NCI-H2196 treated with DMSO at 0.1 percent for 48 hours (cell line): Measurements from ENCODE around the gene ZNF3.
A peak's percentile ranks its signal among the peaks of the same experiment; 100 is the strongest.

ENCODE experiments used
- DNase-seq: peaks from one replicate; lab custom pipeline; 2025; ENCODE audit not compliant: unreplicated experiment; lab: John Stamatoyannopoulos, UW

Gene ZNF3

DNA sequence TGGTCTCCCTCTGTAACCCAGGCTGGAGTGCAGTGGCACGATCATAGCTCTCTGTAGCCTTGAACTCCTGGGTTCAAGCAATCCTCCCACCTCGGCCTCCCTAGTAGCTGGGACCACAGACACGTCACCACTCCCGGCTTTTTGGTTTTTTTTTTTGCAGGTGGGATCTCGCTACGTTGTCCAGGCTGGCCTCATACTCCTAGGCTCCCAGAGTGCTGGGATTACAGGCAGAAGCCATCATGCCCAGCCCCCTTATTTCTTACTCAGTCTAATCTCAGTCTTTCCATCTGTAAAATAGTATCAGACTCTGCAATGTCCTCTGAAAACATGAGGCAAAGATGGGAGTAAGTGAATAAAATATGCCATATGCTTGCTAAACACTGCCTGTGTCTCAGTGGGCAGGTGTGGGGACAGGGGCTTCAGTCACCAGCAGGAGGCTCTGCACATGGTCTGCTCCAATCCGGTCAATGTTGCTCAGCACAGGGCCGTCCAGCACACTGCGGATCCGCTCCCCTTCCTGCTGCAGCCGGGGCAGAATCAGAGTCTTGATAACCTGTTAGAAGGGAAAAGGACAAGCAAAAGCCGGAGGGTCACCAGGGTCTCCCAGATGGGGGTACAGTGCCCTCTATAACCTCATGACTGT lies 28.1 kb upstream of the ZNF3 start:
- no peak for DNase-seq

DNA sequence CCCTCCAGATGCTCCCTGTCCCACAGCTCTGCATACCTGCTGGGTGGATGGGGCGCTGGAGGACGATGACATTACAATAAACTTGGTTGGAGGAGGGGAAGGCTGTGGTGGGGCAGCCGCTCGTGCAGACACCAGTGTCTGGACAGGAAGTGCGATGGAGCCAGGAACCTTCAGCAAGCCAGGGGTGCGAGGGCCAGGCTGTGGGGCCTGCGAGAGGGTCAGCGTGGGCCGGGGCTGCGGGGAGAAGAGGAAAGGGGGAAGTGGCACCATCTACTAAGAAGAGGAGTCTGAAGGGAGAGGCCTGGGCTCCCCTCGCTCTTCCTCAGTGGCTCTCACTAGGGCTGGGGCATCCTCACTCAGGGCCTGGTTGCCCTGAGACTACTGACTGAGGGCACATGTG lies 26.4 kb upstream of the ZNF3 start:
- no peak for DNase-seq

DNA sequence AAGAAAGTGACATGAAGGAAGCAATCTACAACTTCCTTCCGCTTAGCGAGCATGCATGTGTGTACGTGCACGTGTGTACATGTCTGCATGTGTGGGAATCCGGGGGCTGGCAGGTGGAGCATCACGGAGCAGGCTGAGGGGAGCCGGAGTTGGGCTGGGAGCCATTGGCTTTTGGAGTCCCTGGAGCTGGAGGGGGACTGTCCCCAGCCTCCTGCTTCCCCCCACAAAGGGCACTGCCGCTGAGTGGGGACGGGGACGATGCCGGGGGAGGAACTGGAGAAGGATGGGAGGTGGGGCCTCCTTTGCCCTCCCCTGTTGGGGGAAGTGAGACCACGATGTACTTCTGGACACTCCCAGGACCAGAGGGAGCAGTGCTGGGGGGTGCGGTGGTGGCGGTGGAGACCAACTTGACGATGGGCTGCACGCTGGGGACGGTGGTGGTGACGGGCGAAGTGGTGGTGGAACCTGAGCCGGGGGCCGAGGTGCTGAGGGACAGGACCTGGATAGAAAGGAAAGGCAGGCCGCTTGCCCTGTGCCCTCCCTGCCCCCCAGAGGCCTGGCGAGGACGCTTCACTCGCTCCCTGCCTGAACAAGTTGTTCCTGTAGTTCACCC lies 25.7 kb upstream of the ZNF3 start:
- no peak for DNase-seq

GRCh38 chr7:100106633-100107032 lies 25.1 kb upstream of the ZNF3 start:
- no peak for DNase-seq

- DNase-seq, result no peak
Observed at GRCh38 chr7:100105534-100105933, 24.0 kb upstream of the ZNF3 start.

DNA sequence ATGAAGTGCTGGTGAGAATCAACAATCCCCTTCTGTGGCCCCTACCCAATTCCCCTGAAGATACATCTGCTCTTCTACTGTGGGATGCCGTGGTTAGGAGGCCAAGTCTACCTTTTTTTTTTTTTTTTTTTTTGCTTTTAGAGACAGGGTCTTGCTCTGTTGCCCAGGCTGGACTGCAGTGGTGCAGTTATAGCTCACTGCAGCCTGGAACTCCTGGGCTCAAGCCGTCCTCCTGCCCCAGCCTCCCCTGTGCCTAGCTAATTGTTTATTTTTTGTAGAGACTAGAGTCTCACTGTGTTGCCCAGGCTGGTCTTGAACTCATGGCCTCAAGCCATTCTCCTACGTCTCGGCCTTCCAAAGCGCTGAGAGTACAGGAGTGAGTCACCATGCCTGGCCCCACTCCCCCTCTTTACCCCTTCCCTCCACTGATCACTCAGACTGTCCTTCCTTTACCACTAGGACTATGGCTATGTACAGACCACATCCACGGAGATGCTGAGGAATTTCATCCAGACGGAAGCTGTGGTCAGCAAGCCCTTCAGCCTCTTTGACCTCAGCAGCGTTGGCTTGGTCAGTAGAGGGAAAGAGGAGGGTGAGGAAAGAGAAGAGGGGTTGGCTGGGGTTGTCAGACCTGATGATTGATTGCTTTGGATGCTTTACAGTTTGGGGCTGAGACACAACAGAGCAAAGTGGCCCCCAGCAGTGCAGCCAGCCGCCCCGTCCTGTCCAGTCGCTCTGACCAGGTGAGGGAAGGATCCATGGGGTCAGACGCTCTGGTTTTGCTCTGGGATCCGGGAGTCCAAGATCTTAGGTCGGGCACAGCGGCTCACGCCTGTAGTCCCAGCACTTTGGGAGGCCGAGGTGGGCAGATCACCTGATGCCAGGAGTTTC lies 21.7 kb upstream of the ZNF3 start:
- no peak for DNase-seq

DNA sequence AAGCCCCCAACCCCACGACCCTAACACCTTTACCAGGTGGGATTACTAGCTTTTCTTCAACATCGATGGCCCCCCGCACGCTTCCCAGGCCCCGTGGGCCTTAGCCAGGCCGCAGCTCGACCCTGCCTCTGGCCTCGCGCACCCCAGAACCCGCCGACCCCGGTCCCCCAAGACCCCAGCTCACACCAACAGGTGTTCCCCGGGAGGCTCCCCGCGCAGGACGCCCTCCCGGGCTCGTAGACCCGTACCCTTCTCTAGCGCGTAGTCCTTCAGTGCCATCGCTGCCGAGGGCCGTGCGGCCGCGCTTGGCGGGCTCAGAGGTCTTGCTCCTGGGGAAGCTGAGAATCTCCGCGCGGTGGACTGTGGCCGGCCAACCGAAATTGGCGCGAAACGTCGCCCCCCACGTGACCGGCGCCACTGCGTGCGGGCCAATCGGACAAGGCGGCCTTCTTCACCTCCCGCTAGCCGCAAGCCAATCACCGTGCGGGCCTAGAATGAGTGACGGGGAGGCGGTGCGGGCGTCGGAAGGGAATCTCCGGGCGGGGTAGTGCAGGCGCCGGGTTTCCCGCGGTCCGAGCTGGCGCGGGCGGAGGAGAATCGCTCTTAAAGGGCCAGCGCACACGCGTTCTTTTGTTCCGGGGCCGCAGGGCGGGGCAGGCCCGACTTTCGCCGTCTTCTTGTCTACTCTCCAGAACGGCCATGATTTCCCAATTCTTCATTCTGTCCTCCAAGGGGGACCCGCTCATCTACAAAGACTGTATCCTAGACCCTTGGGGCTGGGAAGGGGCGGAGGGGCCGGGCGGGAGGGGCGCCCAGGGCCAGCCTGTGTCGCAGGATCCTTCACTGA lies 19.7 kb upstream of the ZNF3 start, which contains the start of the genes AP4M1 and MCM7:
Gene AP4M1 (plus strand): TSS at position 628 of the 847 bp plus-strand sequence. CDS start 72 bp downstream, at position 700.
Gene MCM7 (minus strand): TSS at position 382 of the 847 bp plus-strand sequence. CDS start 103 bp downstream, at position 279.
- peak; percentile 98 for DNase-seq

DNA sequence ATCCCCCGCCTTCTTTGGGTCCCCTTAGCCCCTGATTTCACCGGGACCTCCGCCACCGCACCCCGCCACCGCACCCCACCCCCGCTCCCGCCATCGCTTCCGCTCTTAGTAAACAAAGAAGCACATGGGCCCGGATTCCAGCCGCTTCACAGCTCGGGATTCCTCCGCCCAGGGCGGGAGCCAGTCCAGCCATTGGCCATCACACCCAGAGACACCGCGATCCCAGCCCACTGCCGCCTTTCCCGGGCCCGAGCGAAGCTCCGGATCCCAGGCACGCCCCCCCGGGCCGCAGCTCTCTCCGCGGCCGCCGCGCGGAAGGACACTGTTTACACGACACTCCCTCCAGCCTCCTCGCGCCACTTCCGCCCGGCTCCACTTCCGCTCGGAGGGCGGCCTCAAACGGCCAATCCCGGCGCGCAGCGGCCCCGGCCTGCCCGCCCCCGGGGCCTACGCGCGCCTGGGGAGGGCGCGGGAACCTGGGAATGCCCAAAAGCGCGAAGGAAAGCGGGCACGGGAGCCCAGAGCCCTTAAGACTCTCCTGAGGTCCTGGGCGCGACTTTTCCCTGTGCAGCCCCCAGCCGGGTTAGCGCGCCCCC lies 19.0 kb upstream of the ZNF3 start:
- DNase-seq, result peak; percentile 91

DNA sequence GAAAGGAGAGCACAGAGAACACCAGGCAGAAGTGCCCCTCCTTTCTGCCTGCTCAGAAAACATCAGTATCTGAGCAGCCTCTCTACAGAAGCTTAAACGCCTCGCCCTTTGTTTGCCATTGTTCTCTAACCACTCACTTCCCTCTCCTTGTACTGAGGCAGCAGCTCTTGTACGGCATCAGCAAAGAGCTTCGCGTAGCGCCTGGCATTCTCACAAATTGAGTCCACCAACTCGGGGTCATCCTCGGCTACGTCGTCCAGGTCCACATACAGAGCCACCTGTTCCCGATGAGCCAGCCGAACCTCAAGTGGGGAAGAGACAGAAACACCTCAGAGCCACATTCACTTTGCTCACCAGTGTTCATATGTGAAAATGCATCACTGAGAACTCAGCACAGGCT lies 17.9 kb upstream of the ZNF3 start:
- no peak for DNase-seq

DNA sequence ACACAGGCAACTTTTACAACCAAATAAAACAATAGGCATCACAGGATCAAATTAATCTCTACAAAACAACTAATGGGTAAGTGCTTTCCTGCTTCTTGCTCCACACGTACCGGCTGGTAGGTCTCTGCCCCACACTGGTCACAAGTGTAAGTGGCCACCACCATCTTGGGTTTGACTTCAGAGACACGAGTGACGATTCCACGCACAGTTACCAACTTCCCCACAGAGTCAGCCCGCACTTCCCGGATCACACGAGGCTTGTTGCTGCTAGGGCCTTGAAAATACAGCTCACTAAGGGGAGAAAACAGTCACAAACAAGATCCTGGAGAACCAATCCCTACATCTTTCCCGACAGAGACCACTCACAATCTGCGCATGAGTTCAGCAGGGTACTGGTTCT lies 17.4 kb upstream of the ZNF3 start:
- DNase-seq, result no peak

DNA sequence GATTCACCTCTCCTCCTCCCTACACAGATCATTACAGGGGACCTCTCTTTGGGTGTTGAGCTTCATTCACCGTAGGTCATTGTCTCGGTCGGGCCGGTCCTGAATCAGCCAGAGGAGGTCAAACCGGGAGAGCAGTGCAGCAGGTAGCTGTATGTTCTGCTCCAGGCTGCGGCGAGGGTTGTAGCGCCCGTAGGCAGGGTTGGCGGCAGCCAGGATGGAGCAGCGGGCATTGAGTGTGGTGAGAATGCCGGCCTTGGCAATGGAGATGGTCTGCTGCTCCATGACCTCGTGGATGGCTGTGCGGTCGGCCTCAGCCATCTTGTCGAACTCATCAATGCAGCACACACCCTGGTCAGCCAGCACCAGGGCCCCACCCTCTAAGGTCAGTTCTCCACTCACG lies 14.2 kb upstream of the ZNF3 start:
- no peak for DNase-seq

DNA sequence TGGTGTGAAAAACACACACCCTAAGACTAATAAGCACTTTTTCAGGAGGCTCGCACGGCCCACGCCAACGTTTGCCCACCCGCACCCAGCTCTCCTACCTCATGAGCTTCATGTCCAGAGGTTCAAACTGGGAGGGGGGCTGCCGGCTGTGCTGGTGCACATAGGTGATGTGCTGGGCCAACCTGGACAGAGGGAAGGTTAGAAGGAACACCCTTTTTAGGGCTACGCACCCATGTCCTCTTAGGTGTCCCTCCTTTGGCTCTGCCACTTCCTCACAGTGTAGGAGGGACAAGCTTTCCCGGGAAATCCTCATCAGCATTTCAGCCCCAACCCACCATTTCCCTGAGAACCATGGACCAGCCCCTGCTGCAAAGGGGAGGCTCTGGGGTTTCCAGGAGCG lies 13.8 kb upstream of the ZNF3 start:
- DNase-seq, result no peak

DNA sequence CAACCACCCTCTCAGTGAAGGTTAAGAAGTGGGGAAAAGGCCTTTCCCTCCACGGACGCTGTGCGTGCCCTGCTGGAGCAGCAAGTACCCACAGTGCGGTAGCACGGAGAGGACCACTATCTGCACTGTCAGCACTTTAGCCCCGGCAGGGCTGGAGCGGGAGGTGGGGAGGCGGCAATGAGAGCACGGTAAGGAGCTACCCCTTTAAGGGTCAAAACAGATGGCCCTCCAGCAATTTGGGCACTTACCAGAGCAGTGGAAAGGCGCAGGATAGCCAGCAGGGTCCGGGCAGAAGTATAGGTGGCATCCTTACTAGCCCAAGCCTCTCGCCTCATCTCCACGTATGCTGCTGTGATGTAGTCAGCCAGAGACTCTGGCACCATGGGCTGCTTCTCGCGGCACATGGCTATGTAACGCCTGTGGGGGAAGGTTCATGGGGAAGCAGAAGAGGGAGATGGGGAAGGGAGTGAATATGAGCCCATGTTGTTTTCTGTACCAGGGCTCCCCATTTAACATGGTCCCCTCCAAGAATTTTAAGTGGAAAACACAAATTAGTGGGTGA lies 12.5 kb upstream of the ZNF3 start:
- no peak for DNase-seq

DNA sequence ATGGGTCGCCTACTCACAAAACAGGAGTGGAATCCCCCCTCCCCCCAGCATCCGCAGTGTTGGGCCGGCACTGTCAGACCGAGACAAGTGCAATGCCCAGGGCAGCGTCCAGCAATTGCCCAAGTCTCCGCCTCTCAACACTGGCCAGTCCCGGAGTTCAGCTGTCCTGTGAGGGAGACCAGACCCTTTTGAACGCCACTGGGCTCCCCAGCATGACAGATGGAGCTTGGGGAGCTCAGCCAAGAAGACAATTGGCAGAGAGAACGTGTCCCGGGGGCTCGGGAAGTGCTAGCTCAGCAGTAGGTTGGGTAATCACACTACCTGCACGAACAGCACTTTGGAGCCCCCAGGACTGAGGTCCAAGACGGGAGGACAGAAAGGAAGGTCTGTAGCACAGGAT lies 12.0 kb upstream of the ZNF3 start:
- no peak for DNase-seq

GRCh38 chr7:100093054-100093453 lies 11.5 kb upstream of the ZNF3 start:
- DNase-seq, result no peak

DNA sequence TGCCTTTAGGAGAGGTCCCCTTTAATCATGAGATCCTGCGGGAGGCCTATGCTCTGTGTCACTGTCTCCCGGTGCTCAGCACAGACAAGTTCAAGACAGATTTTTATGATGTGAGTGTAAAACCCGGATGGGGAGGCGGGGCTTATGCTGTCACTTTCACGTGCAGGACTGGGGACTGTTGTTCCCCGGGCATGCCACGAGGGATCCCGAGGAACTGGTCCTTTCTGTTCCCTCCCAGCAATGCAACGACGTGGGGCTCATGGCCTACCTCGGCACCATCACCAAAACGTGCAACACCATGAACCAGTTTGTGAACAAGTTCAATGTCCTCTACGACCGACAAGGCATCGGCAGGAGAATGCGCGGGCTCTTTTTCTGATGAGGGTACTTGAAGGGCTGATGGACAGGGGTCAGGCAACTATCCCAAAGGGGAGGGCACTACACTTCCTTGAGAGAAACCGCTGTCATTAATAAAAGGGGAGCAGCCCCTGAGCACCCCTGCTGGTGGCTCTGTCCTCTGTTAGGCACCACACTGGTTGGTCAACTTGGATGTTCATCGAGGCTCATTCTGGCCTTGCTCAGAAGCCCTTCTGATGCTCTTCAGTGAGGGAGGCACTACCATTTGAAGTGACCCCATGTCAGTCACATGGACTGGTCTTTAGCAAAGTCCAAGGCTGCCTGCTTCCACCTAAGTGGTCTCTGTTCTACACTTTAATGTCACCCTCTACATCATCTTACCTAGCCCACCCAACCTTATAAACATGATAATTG lies 10.1 kb upstream of the ZNF3 start:
- no peak for DNase-seq

GRCh38 chr7:100090527-100091410 lies 9.2 kb upstream of the ZNF3 start:
- DNase-seq, result no peak

- no peak for DNase-seq
Observed at GRCh38 chr7:100089458-100090196, 8.1 kb upstream of the ZNF3 start.
